ENCODE results near the gene PLA2G2D. TPM values are rescaled to one million over a fixed set of nuclear protein-coding genes. Genes with fewer than 3 reads are reported as not detected.

The PLA2G2D gene
- total and polyA plus RNA-seq, 9 of the 15 experiments (the other 6 are each of a cell fraction or from before 2014, with no cell fraction given): not detected

GRCh38 chr1:20137604-20138003 is 18.3 kb upstream of the PLA2G2D start:
- Histone ChIP-seq H3K9ac (ENCODE audit: insufficient read depth in 1 of 2, low read depth in 2 of 2, low read length in 2 of 2) (no peak overlapping the region), H2AFZ (ENCODE audit: low read depth, low read length) (no peak overlapping the region), H3K4me1 (replicated peaks in 1 of 2; ENCODE audit: control insufficient read depth in 2 of 2, insufficient read depth in 2 of 2, low read length in 2 of 2) (no peaks in the 10 kb centered on the region), H3K9me3 (replicated peaks; ENCODE audit: control insufficient read depth, insufficient read depth, low read depth, low read length) (no peaks in the 10 kb centered on the region), H3K4me2 (ENCODE audit: insufficient read depth, low read length) (no peak overlapping the region), H3K4me3 (no peak overlapping the region), H3K36me3 (ENCODE audit: control insufficient read depth, insufficient read depth, low read length) (no peaks in the 10 kb centered on the region), H4K20me1 (replicated peaks; ENCODE audit: control insufficient read depth, insufficient read depth, low read length) (no peaks in the 10 kb centered on the region), H3K27ac (ENCODE audit: extremely low read depth, low read depth, low read length) (no peak overlapping the region), H3K79me2 (ENCODE audit: control insufficient read depth, insufficient read depth, low read length) (no peaks in the 10 kb centered on the region), H3K9me1 (ENCODE audit: control insufficient read depth, insufficient read depth, low read length) (no peaks in the 10 kb centered on the region), H3K27me3 (ENCODE audit: control insufficient read depth in 2 of 2, insufficient read depth in 2 of 2, low read length in 2 of 2) (peaks cover 5 to 56% of the 10 kb centered on the region in 2 experiments; a peak in 2 of 5 replicates)
- no TSS peak for BruUV-seq (replicated peaks)
- DNase-seq (ENCODE audit: extremely low read depth in 1 of 4, low spot score in 3 of 4): no peak
- POLR2A ChIA-PET: no interaction called here
- no peak for FAIRE-seq
- intact Hi-C loops (cut with micrococcal nuclease): no loop called here
- in situ Hi-C loops (cut with MboI): no loop called here
- 0% methylated on average over 1 of the region's 1 CpG for WGBS (ENCODE audit: insufficient coverage, low coverage, missing lambda C conversion rate)
- no peak for ATAC-seq
- CTCF ChIA-PET (ENCODE audit: low intra/inter-chr PET ratio): no interaction called here
- TF ChIP-seq CLOCK (CRISPR knock-in tag; IDR thresholded peaks at IDR 0.05; ENCODE audit: borderline replicate concordance): no peak
- TF ChIP-seq MAZ (CRISPR knock-in tag; conservative IDR thresholded peaks at IDR 0.05 in 1 of 2, IDR thresholded peaks at IDR 0.05 in 1 of 2): no peak
- no peak for TF ChIP-seq RCOR1 (IDR thresholded peaks at IDR 0.05; ENCODE audit: borderline replicate concordance in 1 of 2, low read depth in 2 of 2, low read length in 2 of 2)
